Endothelial cell (in vitro differentiated cells): ENCODE measurements around the gene CARNS1. TPM values are rescaled to one million over a fixed set of nuclear protein-coding genes. Genes with fewer than 3 reads are reported as not detected.
A peak's percentile ranks its signal among the peaks of the same experiment; 100 is the strongest.

ENCODE experiments used
- DNase-seq: peaks from one replicate; pipeline ENCODE4 v3.0.0; 2021; ENCODE audit warnings: low spot score
- H3K27ac Mint-ChIP-seq: one replicate; pipeline ENCODE4 v1.8.0; 2021; ENCODE audit warnings: mixed read lengths, inconsistent platforms; ENCODE audit not compliant: unreplicated experiment
- H3K27me3 Mint-ChIP-seq: one replicate; pipeline ENCODE4 v1.8.0; 2021; ENCODE audit warnings: mild to moderate bottlenecking, moderate library complexity, mixed read lengths, inconsistent platforms; ENCODE audit not compliant: unreplicated experiment
- H3K36me3 Mint-ChIP-seq: one replicate; pipeline ENCODE4 v1.8.0; 2021; ENCODE audit warnings: mild to moderate bottlenecking, low read depth, mixed read lengths, inconsistent platforms; ENCODE audit not compliant: unreplicated experiment
- H3K4me1 Mint-ChIP-seq: one replicate; pipeline ENCODE4 v1.8.0; 2021; ENCODE audit warnings: mild to moderate bottlenecking, mixed read lengths, inconsistent platforms; ENCODE audit not compliant: unreplicated experiment
- H3K4me3 Mint-ChIP-seq: one replicate; pipeline ENCODE4 v1.8.0; 2021; ENCODE audit warnings: mild to moderate bottlenecking, mixed read lengths, inconsistent platforms; ENCODE audit not compliant: unreplicated experiment
- H3K9me3 Mint-ChIP-seq: one replicate; pipeline ENCODE4 v1.8.0; 2021; ENCODE audit warnings: mixed read lengths, inconsistent platforms; ENCODE audit not compliant: unreplicated experiment
- CTCF ChIP-seq: fragments of 200-600 bp; sonication (generic); IDR thresholded peaks from one replicate; pipeline ENCODE4 v1.5.0; 2021; ENCODE audit warnings: antibody characterized with exemption; ENCODE audit not compliant: unreplicated experiment
- total RNA-seq: library from RNA; stranded (reverse); fragmentation: NEBNext Ultra II Directional; extraction: Animal tissue kit (Norgen Biotek cat#: 25700); gene quantifications from one replicate; pipeline ENCODE4 v1.2.1, GENCODE V29; 2021; ENCODE audit not compliant: unreplicated experiment

The CARNS1 gene
- total RNA-seq, 1 donor from 2014 or later: not detected

GRCh38 chr11:67408437-67409200 lies 6.9 kb upstream of the CARNS1 start:
- Mint-ChIP-seq H3K9me3 (no peaks in the 10 kb centered on the region), H3K27ac (no peak overlapping the region), H3K36me3 (peaks cover 4% of the 10 kb centered on the region), H3K4me3 (no peak overlapping the region), H3K27me3 (peaks cover 6% of the 10 kb centered on the region), H3K4me1 (peaks cover 24% of the 10 kb centered on the region)
- DNase-seq: no peak
- TF ChIP-seq CTCF: no peak

GRCh38 chr11:67409261-67409666 lies 6.2 kb upstream of the CARNS1 start:
- DNase-seq: no peak
- Mint-ChIP-seq H3K27me3 (peaks cover 6% of the 10 kb centered on the region), H3K4me1 (peaks cover 20% of the 10 kb centered on the region), H3K36me3 (peaks cover 4% of the 10 kb centered on the region), H3K9me3 (no peaks in the 10 kb centered on the region), H3K27ac (no peak overlapping the region), H3K4me3 (no peak overlapping the region)
- TF ChIP-seq CTCF: no peak

GRCh38 chr11:67409781-67410368 lies 5.6 kb upstream of the CARNS1 start:
- Mint-ChIP-seq H3K4me1 (peaks cover 16% of the 10 kb centered on the region), H3K4me3 (no peak overlapping the region), H3K9me3 (no peaks in the 10 kb centered on the region), H3K27me3 (peaks cover 7% of the 10 kb centered on the region), H3K27ac (peak overlapping the region; percentile 13), H3K36me3 (no peaks in the 10 kb centered on the region)
- no peak for TF ChIP-seq CTCF
- DNase-seq: no peak

GRCh38 chr11:67410369-67410831 lies 5.1 kb upstream of the CARNS1 start:
- H3K4me3 Mint-ChIP-seq: no peak overlapping the region

More at GRCh38 chr11:67410369-67410831, 5.1 kb upstream of the CARNS1 start:
- Mint-ChIP-seq H3K27me3 (peaks cover 8% of the 10 kb centered on the region), H3K36me3 (no peaks in the 10 kb centered on the region), H3K4me1 (peaks cover 16% of the 10 kb centered on the region), H3K9me3 (no peaks in the 10 kb centered on the region), H3K27ac (no peak overlapping the region)
- DNase-seq: no peak
- no peak for TF ChIP-seq CTCF
